ENCODE data around the gene SOX10. TPM values are rescaled to one million over a fixed set of nuclear protein-coding genes. Genes with fewer than 3 reads are reported as not detected.

The SOX10 gene
- total RNA-seq, 1 donor from 2014 or later: 0.34 TPM

GRCh38 chr22:38021206-38021605 is 36.9 kb upstream of the SOX10 start:
- H3K27ac ChIP-seq (ENCODE audit: low read depth, low read length): no peak overlapping the region
- peaks cover 3% of the 10 kb centered on the region for H3K27me3 ChIP-seq (ENCODE audit: insufficient read depth, low read length)
- TF ChIP-seq EZH2 (IDR thresholded peaks at IDR 0.05; ENCODE audit: insufficient read depth, low read length) (no peak), CTCF (IDR thresholded peaks at IDR 0.05; ENCODE audit: insufficient read depth, low read depth, low read length) (no peak)
- DNase-seq (ENCODE audit: low read depth) (no peak), FAIRE-seq (no peak)
- no peaks in the 10 kb centered on the region for H4K20me1 ChIP-seq (ENCODE audit: insufficient read depth, low read length)
- Mint-ChIP-seq H3K4me1 (ENCODE audit: low read depth, unreplicated experiment) (peaks cover 4% of the 10 kb centered on the region), H3K4me3 (ENCODE audit: unreplicated experiment) (no peak overlapping the region), H3K27me3 (ENCODE audit: low read depth, unreplicated experiment) (peaks cover 21% of the 10 kb centered on the region), H3K9me3 (ENCODE audit: unreplicated experiment) (peaks cover 4% of the 10 kb centered on the region), H3K36me3 (ENCODE audit: low read depth, unreplicated experiment) (peaks cover 2% of the 10 kb centered on the region), H3K27ac (ENCODE audit: unreplicated experiment) (no peak overlapping the region)
- no peak overlapping the region for H3K9ac ChIP-seq (ENCODE audit: low read length)
- H2AFZ ChIP-seq (ENCODE audit: low read depth, low read length): no peak overlapping the region
- no peaks in the 10 kb centered on the region for H3K36me3 ChIP-seq (ENCODE audit: insufficient read depth, low read length)
- peaks cover 10% of the 10 kb centered on the region for H3K4me1 ChIP-seq (ENCODE audit: insufficient read depth, low read length)
- no peak overlapping the region for H3K4me2 ChIP-seq (ENCODE audit: low read length)
- H3K4me3 ChIP-seq (ENCODE audit: insufficient read depth, low read depth, low read length): no peak overlapping the region
- no peaks in the 10 kb centered on the region for H3K9me3 ChIP-seq (ENCODE audit: insufficient read depth, low read depth, low read length)
- no peaks in the 10 kb centered on the region for H3K79me2 ChIP-seq (ENCODE audit: insufficient read depth, low read length)

GRCh38 chr22:38018938-38019827 is 34.8 kb upstream of the SOX10 start:
- H3K9me3 ChIP-seq (ENCODE audit: insufficient read depth, low read depth, low read length): no peaks in the 10 kb centered on the region
- no peak overlapping the region for H3K4me3 ChIP-seq (ENCODE audit: insufficient read depth, low read depth, low read length)
- no peaks in the 10 kb centered on the region for H3K36me3 ChIP-seq (ENCODE audit: insufficient read depth, low read length)
- Mint-ChIP-seq H3K9me3 (ENCODE audit: unreplicated experiment) (no peaks in the 10 kb centered on the region), H3K4me3 (ENCODE audit: unreplicated experiment) (peak overlapping the region; percentile 54), H3K36me3 (ENCODE audit: low read depth, unreplicated experiment) (peaks cover 4% of the 10 kb centered on the region), H3K4me1 (ENCODE audit: low read depth, unreplicated experiment) (peaks cover 4% of the 10 kb centered on the region), H3K27me3 (ENCODE audit: low read depth, unreplicated experiment) (peaks cover 9% of the 10 kb centered on the region), H3K27ac (ENCODE audit: unreplicated experiment) (no peak overlapping the region)
- H3K27ac ChIP-seq (ENCODE audit: low read depth, low read length): no peak overlapping the region
- no peaks in the 10 kb centered on the region for H3K79me2 ChIP-seq (ENCODE audit: insufficient read depth, low read length)
- H3K4me1 ChIP-seq (ENCODE audit: insufficient read depth, low read length): peaks cover 10% of the 10 kb centered on the region
- DNase-seq (ENCODE audit: low read depth) (no peak), FAIRE-seq (no peak)
- H3K9ac ChIP-seq (ENCODE audit: low read length): no peak overlapping the region
- no peaks in the 10 kb centered on the region for H4K20me1 ChIP-seq (ENCODE audit: insufficient read depth, low read length)
- TF ChIP-seq EZH2 (IDR thresholded peaks at IDR 0.05; ENCODE audit: insufficient read depth, low read length): no peak
- no peak for TF ChIP-seq CTCF (IDR thresholded peaks at IDR 0.05; ENCODE audit: insufficient read depth, low read depth, low read length)
- no peak overlapping the region for H2AFZ ChIP-seq (ENCODE audit: low read depth, low read length)
- no peak overlapping the region for H3K4me2 ChIP-seq (ENCODE audit: low read length)
- H3K27me3 ChIP-seq (ENCODE audit: insufficient read depth, low read length): no peaks in the 10 kb centered on the region

All from astrocyte (in vitro differentiated cells and primary cell).